ENCODE data around the gene LUC7L. TPM values are rescaled to one million over a fixed set of nuclear protein-coding genes. Genes with fewer than 3 reads are reported as not detected.

LUC7L gene
- total RNA-seq, result 61.8 and 109 TPM in 2 replicates

GRCh38 chr16:228852-229730 lies at the start of gene LUC7L:
TSS of gene LUC7L (minus strand) at chr16:229449. CDS start at chr16:229339, 110 bp downstream.
- TF ChIP-seq CTCF (IDR thresholded peaks at IDR 0.05; ENCODE audit: insufficient read depth, low read length, poor library complexity, severe bottlenecking), result no peak
- peak; percentile 39 for DNase-seq (ENCODE audit: low read depth)
- no peaks in the 10 kb centered on the region for H3K27me3 ChIP-seq (ENCODE audit: control insufficient read depth, insufficient read depth, low read length)

DNA sequence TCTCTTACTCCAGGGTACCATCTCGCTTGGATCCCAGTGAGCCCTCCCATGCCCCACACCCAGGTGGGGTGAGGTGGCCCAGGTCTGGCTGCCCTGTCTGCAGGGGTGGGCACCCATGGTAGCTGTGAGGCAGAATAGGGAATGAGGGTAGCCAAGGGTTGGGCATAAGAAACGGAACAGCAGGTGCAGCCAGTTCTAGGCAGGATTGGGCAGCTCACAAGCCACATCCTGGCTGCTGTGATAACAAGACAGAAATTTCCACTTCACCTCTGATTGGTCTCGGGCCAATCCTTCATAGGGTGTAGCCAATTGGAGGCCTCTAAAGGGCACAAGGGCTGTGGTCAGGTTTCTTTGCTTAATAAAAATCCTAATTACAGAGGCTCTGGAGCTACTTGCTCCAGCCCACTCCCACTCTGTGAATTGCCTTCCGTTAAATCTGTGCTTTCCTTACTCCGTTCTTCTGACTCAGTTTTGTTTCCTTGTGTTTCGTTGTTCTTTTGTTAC lies 49.7 kb upstream of the LUC7L start:
- no peaks in the 10 kb centered on the region for H3K36me3 ChIP-seq (ENCODE audit: control insufficient read depth, insufficient read depth, low read length)
- TF ChIP-seq CTCF (IDR thresholded peaks at IDR 0.05; ENCODE audit: insufficient read depth, low read length, poor library complexity, severe bottlenecking), result no peak
- DNase-seq (ENCODE audit: low read depth), result peak; percentile 5
- H3K4me3 ChIP-seq (ENCODE audit: low read depth, low read length), result no peak overlapping the region
- H3K27me3 ChIP-seq (ENCODE audit: control insufficient read depth, insufficient read depth, low read length), result peaks cover 58% of the 10 kb centered on the region

More at GRCh38 chr16:228852-229730, at the start of gene LUC7L:
- Histone ChIP-seq H3K36me3 (ENCODE audit: control insufficient read depth, insufficient read depth, low read length) (peaks cover 1% of the 10 kb centered on the region), H3K4me3 (ENCODE audit: low read depth, low read length) (peak within 1 kb of the TSS; percentile 98)

- Histone ChIP-seq H3K27me3 (ENCODE audit: control insufficient read depth, insufficient read depth, low read length) (peaks cover 59% of the 10 kb centered on the region), H3K4me3 (ENCODE audit: low read depth, low read length) (no peak overlapping the region), H3K36me3 (ENCODE audit: control insufficient read depth, insufficient read depth, low read length) (no peaks in the 10 kb centered on the region)
- no peak for DNase-seq (ENCODE audit: low read depth)
- no peak for TF ChIP-seq CTCF (IDR thresholded peaks at IDR 0.05; ENCODE audit: insufficient read depth, low read length, poor library complexity, severe bottlenecking)
These were observed 47.3 kb upstream of the LUC7L start for GRCh38 chr16:276426-277077.

DNA sequence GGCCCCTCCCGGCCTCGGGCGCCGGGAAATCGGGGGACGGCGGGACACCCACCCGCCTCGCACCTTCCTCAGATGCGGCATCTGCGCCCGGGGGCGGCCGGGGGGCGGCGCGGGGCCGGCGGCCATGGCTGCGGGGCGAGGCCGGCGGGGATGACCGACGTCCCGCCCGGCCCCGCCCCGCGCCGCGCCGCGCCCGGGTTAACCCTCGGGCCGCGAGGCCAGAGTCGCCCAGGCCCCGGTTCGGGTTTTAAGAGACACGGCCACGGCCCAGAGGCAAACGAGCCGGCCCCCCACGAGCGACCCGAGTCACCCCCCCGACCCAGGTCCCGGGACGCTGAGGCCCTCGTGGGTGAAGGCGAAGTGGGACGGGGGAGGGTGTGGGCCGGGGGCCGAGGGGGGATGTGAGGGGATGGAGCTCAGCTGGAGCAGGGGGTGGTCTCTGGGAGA lies 46.6 kb upstream of the LUC7L start, which contains the start of gene RGS11:
RGS11 (minus strand) TSS at position 159 of the 447 bp plus-strand sequence; CDS start at position 126, 33 bp downstream.
- H3K4me3 ChIP-seq (ENCODE audit: low read depth, low read length), result peak within 1 kb of the TSS; percentile 11

More for the DNA sequence above, 46.6 kb upstream of the LUC7L start, which contains the start of gene RGS11:
- DNase-seq (ENCODE audit: low read depth), result no peak
- peaks cover 57% of the 10 kb centered on the region for H3K27me3 ChIP-seq (ENCODE audit: control insufficient read depth, insufficient read depth, low read length)
- TF ChIP-seq CTCF (IDR thresholded peaks at IDR 0.05; ENCODE audit: insufficient read depth, low read length, poor library complexity, severe bottlenecking), result no peak
- no peaks in the 10 kb centered on the region for H3K36me3 ChIP-seq (ENCODE audit: control insufficient read depth, insufficient read depth, low read length)

Measured in kidney epithelial cell (primary cell).